ENCODE measurements around the gene BPIFA3.

GRCh38 chr20:33262658-33263065 lies 45.5 kb downstream of the BPIFA3 start:
- TF ChIP-seq POLR2AphosphoS5 (IDR thresholded peaks at IDR 0.05; ENCODE audit: low read depth, low read length) (no peak), TAF1 (IDR thresholded peaks at IDR 0.05; ENCODE audit: borderline replicate concordance, low read depth, low read length) (no peak), POLR2A (IDR thresholded peaks at IDR 0.05; ENCODE audit: low read depth, low read length) (no peak)
